HG02610 (cell line): ENCODE measurements around the gene ARL16.

Source experiments
- ATAC-seq: cut with Tn5 transposase; IDR thresholded peaks from one replicate; pipeline ENCODE4 v1.9.1; 2021; ENCODE audit warnings: mild to moderate bottlenecking, moderate library complexity; ENCODE audit not compliant: unreplicated experiment

Gene ARL16

DNA sequence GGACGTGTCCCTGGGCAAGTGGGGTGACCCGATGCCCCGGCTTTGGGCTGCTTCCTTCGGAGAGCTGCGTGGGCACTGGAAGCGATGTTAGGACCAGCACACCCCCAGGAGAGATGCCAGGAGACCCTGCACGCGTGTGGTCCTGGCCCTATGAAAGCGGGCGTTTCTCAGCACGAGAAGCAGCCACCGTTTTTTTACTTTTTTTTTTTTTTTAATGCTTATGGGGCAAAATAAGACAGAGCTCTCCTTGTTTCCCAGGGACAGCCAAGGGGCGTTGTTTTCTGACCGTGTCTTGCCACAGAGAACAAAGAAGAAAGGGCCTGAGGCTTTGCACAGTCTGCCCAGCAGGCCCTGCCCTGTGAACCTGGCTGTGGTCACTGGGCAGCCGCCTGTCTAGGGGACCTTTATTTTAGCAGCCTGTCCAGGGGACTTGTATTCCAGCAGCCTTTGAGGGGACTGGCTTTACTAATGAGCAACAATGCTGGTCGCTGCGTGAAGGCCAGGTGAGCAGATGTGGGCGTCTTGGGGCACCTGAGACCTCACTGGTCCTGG lies 29.5 kb upstream of the ARL16 start:
- no peak for ATAC-seq

DNA sequence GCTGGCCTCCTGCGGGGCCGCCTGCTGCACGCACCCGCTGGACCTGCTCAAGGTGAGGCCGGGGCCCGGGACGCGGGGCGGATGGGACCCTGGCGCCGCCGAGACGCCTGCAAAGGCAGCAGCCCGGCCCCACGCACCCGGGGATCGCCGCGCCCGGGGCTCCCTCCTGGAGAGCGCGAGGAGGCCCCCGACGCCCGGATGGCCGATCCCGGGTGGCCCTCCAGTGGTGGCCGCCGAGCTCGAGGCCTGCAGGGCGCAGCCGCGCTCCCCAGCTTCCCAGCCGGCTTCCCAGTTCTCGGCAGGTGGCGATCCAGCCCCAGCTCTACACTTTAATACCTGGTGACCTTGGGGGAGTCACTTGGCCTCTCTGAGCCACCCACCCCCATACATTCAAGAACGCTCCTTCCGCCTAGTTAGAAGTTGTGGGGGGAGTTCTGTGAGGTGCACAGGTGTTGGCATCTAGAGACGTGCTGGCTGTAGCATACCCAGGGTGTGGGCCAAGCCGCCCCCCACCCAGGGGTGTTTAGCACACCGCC lies 28.9 kb upstream of the ARL16 start:
- no peak for ATAC-seq

DNA sequence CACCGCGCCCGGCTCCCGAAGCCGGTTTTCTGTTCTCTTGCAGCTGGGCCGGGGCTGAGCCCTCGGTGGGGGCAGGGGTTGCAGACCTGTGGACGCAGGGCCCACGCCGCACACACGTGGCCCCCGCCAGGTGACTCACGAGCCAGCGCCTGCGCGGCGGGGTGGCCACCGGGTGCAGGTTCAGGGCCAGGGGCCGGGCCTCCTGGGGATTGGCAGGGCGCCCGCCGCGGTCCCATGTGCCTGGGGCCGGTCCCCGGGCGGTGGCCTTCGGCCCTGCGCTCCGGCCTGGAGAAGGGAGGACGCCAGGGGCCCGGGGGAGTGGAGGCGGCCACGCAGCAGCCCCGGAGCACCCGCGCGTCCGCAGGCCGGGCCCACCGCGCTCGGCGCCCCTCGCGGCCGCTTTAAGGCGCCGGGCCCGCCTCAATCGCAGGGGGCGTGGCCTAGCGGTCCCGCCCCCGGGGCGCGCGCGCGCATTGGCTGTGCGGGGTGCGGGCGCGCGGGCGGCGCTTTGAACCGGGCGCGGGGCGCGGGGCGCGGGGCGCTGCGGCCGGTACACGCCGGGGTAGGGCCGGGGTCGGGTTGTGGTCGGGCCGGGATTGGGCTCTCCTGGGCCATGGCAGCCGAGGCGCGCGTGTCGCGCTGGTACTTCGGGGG lies 28.3 kb upstream of the ARL16 start, which contains the start of gene SLC25A10:
SLC25A10 (plus strand) TSS at position 471 of the 654 bp plus-strand sequence; CDS start at position 614, 143 bp downstream.
- peak; percentile 53 for ATAC-seq

DNA sequence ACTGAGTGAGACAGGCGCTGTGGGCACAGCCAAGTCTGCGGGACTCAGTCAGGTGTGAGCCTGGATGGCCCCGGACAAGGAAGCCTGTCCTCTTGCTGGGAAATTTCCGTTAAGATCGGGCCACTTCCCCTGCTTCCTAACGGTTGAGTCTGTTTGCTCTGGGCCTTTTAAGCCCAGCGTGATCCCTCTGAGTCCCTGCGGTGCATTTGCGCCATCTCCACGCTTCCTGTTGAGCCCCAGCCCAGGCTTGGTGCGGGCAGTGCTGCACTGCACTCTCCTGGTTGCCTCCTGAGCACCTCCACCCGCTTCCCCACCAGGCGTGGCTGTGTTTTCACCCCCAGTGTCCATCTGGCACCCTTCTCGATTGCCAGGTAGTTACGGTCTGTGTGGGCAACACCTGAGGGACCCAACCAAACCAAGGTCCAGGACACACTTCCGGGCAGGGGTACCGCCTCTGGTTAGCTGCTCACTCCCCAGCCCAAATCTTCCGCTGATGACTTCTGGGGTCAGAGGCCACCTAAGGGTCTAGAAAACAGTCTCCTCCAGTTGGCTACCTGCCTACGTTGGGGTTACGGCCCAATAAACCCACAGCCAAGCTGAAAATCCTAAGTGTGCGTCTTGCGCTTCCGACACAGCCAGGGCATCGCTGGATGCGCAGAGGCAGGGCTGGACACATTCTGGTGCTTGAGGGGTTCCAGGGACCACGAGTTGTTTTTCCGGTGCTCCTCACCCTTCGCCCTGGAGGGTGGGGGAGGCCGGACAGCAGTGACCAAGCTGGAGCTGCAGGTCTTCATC lies 27.1 kb upstream of the ARL16 start:
- no peak for ATAC-seq

DNA sequence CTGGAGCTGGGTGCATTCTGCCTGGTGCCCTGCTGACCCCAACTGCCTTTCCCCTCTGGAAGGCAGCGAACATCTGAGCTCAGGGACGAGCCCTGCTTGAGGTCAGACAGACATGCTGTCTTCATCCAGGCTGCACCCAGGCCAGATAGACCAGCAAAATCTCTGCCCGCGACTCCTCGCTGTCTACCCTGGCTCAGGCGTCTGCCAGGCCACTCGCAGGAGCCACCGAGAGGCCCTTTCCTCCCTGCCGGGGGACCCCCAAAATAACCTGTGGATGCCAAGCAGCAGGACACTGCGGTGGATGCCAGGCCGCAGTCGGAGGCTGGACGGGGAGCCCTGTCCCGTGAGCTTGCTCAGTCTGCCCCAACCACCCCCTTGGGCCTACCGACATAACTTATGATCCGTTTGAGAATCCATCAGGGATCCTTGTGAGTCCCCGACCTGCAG lies 25.2 kb upstream of the ARL16 start:
- no peak for ATAC-seq

DNA sequence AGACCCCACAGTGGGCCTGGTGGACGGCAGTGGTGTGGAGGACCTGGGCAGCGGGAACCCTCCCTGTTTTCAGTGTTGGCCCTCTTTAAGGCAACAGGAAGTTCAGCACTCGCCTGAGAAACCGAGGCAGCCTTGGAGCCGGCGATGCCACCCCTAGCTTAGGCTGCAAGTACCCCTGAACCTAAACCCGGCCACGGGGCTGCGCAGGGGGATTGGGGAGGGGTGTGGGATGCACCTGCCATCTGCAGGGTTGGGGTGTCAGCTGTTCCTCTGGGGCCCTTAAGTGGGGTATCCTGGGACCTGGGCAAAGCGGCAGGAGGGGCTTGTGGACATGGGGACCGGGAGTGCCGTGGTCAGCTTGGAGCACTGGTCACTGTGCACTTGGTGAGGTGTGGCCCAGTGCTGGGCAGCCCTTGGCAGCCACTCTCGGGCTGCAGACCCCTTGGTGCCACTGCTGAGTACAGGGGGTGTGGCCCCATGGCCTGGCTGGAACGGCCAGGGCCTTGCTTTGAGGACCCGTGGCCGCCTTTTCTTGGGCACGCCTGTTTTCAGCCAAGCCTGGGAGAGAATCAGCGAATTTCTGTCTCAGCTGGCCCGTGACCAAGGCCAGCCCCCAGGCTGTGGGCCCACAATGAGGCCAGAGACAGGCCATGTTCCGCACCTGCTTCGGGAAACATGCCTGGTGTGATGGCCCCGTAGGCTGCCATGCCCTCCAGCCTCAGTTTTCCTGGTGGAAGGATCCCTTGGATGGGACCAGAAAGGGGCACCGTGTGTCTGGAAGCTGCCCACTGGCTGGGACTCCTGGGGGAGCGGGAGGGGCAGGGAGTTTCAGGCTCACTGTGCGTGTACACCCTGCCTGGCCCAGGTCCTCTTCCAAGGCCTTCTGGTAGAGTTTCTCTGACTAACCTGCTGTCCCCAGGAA lies 24.4 kb upstream of the ARL16 start:
- ATAC-seq: no peak

DNA sequence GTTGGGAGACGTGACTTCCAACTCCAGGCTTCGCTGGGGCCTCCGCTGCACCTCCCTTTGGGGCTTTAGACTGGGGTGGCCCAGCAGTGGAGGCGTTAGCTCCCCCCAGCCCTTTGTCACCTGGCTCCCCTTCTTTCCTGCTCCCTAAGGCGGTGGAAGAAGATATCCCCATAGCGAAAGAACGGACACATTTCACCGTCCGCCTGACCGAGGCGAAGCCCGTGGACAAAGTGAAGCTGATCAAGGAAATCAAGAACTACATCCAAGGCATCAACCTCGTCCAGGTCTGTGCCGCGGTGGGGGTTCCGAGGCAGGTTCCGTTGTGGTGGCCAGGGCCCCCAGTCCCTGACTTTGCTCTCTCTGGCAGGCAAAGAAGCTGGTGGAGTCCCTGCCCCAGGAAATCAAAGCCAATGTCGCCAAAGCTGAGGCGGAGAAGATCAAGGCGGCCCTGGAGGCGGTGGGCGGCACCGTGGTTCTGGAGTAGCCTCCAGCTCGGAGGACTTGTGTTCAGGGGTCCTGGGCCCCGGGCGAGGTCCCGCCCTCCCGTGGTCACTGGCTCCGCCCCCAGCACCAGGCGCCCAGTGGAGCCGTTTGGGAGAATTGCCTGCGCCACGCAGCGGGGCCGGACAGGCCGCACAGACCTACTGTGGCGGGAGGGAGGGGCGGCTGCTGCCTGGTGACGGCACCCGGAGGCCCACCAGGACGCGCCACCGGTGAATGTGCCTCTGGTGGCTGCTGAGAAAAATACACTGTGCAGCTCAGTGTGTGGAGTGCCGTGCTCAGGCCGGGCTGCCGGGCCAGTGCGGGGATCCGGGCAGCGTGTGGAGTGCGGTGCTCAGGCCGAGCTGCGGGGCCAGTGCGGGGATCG lies 23.4 kb upstream of the ARL16 start:
- ATAC-seq: no peak

DNA sequence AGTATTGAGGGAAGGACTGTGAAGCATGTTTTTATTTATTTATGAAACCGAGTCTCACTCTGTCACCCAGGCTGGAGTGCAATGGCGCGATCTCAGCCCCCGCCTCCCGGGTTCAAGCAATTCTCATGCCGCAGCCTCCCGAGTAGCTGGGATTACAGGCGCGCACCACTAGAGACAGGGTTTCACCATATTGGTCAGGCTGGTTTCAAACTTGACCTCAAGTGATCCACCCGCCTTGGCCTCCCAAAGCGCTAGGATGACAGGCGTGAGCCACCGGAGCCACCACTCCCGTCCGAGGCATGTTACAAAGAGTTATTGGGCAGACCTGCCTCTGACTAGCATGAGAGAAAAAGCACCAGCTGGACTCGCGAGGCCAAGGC lies 22.6 kb upstream of the ARL16 start:
- ATAC-seq: no peak

DNA sequence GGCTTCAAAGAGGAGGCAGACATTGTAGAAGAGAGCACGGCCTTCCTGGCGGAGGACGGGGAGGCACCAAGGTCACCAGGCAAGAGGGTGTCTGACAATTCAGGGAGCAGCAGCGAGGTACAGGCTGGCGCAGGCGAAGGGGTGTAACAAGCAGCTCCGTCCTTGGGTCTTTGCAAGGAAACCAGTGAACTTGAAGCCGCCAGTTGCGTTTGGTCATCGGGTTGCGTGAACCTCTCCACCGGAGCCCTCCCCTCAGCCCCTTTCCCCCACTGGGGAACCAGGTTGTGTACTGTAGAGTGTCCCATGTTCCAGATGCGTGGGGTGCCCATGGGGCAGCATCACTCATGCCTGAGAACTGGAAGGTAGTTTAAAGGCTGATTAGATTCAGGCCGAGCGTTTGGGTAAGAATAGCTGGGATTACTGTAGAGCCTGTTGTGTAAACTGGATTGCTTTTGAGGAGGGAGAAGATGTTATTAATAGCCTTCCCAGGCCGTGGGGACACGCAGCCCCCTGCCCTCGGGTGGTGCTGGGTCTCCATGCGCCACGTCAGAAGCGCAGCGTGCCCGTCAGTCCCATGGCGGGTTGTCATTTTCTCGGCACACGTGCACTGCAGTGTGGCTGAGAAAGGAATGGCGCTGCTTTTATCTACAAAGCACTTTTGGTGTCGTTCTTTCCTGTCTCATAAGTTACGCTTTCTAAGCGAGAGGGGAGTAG lies 22.1 kb upstream of the ARL16 start:
- no peak for ATAC-seq

DNA sequence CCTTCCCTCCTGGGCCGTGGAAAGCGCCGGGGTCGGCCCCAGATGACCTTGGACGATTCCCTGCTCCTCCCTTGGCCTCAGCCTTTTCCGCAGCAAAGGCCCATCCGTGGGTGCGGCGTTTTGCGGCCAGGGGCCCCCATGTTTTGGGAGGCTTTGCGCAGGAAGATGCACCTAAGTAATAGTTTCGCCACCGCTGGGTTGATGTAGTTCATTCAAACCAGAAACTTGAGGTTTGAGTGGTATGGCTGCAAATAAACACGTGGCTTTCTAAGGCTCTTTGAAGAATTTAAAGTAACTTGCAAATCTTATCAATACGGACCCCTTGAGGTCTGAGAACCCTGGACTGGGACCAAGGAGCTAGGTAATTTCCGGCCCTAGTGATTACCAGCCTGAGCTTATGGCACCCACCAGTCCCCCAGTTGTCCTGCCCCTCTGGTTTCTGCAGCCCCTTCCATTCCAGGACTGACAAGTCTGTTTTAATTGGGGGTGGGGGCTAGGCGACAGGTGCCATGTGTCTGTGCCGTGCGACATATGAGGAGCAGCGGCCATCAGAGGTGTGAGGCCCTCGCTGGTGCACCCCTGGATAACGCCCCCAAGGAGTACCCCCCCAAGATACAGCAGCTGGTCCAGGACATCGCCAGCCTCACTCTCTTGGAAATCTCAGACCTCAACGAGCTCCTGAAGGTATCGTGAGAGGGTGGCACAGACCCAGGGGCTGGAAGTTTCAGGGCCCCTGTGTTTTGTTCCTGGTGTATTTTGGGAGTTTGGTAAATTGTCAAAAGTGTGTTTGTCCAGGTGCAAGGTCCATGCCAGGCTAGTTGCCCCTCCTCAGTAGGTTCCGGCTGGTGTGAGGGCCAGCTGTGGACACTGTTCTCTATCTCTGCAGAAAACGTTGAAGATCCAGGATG lies 20.4 kb upstream of the ARL16 start:
- no peak for ATAC-seq

DNA sequence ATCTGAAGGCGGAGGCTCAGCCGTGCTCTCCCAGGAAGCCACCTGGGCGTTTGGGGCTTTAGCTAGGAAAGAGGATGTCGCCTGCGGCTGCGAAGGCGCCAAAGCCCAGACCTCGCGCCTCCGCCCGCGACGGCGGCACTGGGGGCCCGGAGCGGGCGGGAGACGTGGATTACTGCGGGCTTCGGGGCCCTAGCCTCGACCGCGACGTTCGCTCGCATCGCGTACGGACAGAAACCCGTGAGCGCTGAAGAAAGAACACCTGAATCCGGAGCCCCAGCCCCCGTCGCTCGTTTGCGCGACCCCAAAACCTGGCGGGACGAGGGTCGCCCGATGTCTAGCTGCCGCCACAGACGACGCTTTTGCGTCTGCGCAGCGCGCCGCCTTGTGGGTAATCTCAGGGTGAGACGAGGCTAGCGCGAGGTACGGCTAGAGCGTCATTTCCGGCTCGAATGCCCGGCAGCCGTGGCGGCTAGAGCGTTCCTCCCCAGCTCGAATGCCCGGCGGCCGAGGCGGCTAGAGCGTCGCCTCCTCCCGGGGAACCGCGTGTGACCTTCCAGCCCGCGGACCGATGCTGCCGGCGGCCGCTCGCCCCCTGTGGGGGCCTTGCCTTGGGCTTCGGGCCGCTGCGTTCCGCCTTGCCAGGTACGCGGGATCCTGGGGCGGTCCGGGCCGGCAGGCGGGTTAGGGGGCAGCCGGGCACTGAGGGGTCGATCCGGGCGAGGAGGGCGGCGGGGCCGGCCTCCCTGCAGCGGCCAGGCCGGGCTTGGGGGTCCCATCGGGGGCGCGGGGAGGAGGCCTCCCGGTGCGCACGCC lies 19.5 kb upstream of the ARL16 start, which contains the start of gene MRPL12:
MRPL12 (plus strand) TSS at position 434 of the 813 bp plus-strand sequence; CDS start at position 569, 135 bp downstream.
- ATAC-seq: peak; percentile 79

DNA sequence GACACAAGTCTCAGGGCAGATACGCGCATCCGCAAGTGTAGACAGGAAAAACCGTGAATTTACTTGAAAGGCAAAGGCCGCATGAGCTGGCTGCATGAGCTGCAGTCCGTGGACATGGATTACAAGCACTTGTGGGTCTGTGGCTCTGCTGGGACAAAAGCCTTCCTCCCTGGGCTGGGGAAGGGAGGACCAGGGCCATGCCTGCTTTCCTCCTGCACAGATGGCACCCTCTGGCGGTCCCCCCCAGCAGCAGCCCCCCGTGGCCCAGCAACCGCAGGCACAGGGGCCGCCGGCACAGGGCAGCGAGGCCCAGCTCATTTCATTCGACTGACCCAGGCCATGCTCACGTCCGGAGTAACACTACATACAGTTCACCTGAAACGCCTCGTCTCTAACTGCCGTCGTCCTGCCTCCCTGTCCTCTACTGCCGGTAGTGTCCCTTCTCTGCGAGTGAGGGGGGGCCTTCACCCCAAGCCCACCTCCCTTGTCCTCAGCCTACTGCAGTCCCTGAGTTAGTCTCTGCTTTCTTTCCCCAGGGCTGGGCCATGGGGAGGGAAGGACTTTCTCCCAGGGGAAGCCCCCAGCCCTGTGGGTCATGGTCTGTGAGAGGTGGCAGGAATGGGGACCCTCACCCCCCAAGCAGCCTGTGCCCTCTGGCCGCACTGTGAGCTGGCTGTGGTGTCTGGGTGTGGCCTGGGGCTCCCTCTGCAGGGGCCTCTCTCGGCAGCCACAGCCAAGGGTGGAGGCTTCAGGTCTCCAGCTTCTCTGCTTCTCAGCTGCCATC lies 17.9 kb upstream of the ARL16 start:
- ATAC-seq: no peak

DNA sequence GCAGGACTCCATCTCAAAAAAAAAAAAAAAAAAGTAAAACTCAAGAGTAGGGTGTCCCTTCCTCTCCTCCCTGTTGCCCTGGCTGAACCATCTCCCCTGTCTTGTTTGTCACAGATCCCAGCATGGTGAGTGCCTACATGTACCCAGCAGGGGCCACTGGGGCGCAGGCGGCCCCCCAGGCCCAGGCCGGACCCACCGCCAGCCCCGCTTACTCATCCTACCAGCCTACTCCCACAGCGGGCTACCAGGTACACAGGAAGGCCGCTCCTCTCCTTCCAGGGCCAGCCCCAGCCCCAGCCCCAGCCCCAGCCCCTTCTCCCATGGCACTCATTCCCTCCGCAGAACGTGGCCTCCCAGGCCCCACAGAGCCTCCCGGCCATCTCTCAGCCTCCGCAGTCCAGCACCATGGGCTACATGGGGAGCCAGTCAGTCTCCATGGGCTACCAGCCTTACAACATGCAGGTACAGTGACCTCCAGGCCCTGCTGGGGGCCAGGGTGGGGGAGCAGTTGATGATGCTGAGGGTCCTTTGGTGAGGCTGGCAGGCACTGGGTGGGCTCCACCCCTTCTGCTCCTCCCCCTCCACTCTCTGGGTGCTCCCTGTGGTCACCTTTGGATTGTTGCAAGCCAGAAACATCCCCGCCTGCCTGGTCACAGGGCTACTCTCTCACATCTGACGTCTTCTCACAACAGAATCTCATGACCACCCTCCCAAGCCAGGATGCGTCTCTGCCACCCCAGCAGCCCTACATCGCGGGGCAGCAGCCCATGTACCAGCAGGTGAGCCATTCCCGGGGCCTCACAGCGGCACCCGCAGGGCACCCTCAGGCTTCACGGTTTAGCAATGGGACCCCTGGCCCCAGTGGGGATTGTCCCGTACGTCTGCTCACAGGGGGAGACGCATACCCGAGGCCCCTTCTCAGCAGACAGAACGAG lies 17.0 kb upstream of the ARL16 start:
- ATAC-seq: no peak

DNA sequence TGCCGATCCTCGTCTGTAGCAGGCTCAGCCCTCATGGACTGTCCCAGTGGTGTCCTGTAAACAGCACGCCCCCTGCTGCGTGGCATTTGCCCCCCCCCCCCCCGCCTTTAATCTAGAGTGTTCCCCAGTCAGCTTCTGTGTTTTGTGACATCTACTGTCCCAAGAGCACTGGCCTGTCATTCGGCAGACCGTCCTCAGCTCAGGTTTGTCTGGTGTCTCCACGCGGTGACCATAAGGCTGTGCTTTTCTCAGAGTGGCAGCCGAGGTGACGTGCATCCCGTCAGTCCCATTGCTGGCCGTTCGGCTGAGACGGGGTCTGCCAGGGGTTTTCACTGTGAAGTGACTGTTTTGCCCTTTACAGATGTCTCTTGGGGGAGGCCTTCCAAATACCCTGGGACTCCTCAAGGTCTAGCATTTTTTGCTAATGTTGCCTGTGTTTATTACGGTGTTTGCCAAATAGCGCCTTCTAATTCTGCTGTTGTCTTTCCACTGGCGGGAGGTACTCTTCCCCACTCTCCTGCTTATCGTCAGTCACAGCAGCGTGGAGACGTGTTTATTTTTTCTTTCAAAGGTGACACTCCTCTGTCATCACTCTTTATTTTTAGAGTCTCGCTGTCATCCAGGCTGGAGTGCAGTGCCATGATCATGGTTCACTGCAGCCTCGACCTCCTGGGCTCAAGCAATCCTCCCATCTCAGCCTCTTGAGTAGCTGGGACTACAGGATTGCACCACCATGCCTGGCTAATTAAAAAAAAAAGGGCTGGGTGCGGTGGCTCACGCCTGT lies 13.9 kb upstream of the ARL16 start:
- no peak for ATAC-seq
